DMS 273 treated with DMSO at 0.1 percent for 48 hours (cell line): ENCODE results near the gene TIMM23.
"Not testable (repeated sequence)": the region's sequence is repeated elsewhere in the genome, so short reads cannot be mapped to it uniquely, and the experiment has no call there.

Source experiments
- DNase-seq: peaks from one replicate; lab custom pipeline; 2025; lab: John Stamatoyannopoulos, UW

TIMM23 gene

GRCh38 chr10:46022978-46023702, 50.9 kb downstream of the TIMM23 start:
- peak; percentile 14 for DNase-seq

DNA sequence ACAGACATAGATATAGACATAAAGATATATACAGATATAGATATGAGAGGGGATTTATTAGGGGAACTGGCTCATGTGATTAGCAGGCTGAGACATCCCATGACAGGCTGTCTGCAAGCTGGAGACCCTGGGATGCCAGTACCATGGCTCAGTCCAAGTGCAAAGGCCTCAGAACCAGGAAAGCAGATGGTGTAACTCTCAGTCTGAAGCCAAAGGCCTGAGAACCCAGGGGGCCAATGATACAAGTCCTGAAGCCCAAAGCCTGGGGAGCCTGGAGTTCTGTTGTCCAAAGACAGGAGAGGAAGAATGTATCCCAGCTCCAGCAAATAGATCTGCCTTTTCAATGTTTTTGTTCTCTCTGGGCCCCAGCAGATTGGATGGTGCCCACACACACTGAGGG, 52.7 kb downstream of the TIMM23 start:
- DNase-seq, result no peak

GRCh38 chr10:46025406-46025805, 53.1 kb downstream of the TIMM23 start:
- DNase-seq, result no peak

- no peak for DNase-seq
These were observed 53.8 kb downstream of the TIMM23 start for GRCh38 chr10:46026106-46026505.

- no peak for DNase-seq
These were observed 56.5 kb downstream of the TIMM23 start for GRCh38 chr10:46028584-46029460.

DNA sequence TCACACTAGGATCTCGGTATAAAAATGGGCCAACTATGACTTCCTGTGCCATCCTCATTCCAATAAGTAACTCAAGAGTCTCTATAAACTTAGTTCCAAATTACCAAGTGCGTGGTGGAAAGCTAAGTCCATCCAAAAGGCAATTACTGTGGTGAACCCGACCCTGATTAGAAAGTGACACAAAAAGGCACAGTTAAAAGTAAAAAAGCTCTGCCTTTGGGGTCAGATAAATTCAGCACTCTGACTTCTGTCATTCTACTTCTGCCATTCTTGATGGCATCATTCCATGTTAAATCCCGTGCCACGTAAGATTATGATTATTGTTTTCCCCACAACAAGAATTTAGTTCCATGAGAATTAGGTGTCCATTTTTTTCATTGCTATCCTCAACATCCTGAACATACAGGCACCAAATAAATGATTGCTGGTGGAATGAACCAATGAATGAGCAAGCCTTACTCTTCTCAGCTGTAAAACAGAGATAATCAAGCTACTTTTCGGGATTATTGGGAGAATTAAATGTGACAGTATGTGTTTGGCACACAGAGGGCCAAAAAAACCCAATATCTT, 57.3 kb downstream of the TIMM23 start:
- DNase-seq, result no peak

- DNase-seq, result peak; percentile 86
These were observed 58.0 kb downstream of the TIMM23 start, which contains the start of gene NCOA4 for GRCh38 chr10:46030091-46030937. NCOA4 (minus strand) TSS chr10:46030623; CDS start chr10:46016680, 13,943 bp downstream.

- no peak for DNase-seq
These were observed 59.6 kb downstream of the TIMM23 start for GRCh38 chr10:46031648-46032532.

DNA sequence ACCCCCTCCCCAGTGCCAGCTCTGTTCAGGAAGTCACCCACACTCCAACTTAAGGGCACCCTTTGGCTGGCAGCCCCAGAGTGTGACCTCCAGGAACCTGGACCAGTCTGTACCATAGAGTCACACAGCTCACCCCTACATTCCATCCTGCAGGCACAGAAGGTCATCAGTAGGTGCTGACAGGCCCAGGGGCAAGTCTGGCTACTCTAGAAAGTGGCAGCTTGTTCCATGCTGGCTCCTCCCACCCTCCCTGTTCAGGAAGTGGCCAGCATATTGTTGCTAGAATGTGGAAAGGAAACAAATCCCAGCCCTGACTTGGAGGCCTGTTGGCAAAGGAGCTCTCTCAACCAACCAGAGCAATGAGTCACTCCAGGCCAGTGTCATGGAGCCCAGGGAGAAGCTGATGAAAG, 61.3 kb downstream of the TIMM23 start:
- DNase-seq, result no peak

DNA sequence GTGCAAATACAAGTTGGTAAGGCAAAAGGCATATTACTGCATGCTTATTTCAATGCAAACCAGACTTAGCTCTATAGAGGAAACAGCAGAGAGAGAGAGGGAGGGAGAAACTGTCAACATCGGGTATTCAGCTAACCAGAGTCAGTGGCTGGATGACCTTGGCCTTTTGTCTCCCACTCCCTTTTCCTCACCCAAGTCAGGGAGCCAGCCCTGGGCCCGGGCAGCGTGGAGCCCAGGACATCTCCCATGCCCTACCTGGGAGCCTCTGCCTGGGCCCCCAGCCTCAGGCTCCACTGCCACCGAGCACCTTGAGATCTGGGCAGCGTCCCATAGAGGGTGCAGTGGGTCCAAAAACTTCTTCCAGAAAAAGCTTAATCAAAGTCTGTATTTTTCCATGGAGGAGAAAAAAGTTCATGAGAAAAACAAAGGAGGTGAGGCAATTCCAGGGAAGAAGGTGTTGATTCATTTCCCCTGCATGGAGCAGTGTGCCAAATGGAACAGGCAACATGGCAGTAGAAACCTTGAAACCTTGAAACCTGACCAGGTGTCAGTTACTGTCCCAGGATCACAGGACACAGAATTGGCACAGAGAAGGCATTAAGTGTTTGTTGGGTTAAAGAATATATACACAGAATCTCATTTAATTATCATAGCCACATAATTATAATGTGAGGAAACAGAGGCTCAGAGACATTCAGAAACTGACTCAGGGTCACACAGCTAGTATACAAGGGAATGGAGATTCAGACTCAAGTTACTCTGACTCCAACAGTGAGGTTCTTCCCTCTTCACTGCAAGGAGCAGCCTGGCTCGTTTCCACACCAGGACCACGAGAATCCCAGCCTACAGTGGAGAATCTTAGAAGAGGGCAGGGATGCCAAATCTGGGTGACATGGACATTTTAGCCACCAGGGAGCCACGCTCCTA, 63.9 kb downstream of the TIMM23 start:
- no peak for DNase-seq

- DNase-seq, result no peak
These were observed 65.0 kb downstream of the TIMM23 start for GRCh38 chr10:46037107-46037825.

- no peak for DNase-seq
These were observed 67.7 kb downstream of the TIMM23 start for GRCh38 chr10:46040004-46040403.

- no peak for DNase-seq
These were observed 70.2 kb downstream of the TIMM23 start for GRCh38 chr10:46042527-46042926.

DNA sequence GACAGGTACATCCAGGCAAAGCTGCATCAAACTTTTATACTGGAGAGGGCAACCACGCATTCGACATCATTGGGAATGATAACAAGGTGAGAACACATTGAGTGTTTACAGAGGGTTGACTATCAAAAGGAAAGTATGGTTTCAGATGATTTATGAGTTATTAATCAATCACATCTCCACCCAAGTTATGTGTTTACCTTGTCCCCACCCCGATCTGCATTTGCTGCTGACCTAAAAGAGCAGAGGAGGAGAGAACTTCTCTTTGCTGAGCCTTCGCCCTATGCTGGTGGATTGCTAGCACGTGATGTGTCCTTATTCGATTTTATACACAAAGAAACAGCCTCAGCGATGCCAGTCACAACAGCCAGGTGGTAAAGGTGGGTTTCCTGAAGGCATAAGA, 74.0 kb downstream of the TIMM23 start, which contains the start of gene MSMB:
MSMB (minus strand) TSS at position 9 of the 400 bp plus-strand sequence. CDS start 32 bp downstream, outside the sequence.
- DNase-seq, result no peak

- DNase-seq, result no peak
These were observed 75.9 kb downstream of the TIMM23 start for GRCh38 chr10:46048152-46048551.

- not testable (repeated sequence) for DNase-seq
These were observed 77.2 kb downstream of the TIMM23 start for GRCh38 chr10:46049497-46049831.

DNA sequence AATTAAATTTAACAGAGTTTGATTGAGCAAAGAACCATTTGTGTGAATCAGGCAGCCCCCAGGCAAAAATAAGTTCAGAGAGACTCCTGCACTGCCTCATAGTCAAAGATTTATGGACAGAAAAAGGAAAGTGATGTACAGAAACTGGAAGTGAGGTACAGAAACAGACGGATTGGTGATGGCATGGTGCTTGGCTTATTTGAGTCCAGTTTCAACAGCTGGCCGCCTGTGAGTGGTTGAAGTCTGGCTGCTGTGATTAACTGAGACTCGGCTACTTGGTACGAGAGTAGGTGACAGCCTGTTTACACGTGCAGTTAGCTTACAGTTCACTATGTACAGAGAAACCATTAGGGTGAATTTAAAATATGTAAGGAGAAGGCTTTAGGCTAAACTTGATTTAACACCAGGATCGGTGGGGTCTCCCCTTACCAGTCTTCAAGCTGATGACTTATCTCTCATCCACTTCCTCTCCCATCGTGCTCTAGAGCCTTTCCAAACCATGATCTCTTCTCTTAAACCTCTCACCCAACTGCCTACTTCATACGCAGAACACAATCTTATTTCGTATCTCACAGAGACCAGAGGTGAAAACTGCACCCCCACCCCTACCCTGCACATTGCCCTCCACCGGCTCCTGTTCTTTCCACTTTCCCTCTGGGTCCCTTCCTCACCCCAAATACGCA, 78.8 kb downstream of the TIMM23 start:
- no peak for DNase-seq

DNA sequence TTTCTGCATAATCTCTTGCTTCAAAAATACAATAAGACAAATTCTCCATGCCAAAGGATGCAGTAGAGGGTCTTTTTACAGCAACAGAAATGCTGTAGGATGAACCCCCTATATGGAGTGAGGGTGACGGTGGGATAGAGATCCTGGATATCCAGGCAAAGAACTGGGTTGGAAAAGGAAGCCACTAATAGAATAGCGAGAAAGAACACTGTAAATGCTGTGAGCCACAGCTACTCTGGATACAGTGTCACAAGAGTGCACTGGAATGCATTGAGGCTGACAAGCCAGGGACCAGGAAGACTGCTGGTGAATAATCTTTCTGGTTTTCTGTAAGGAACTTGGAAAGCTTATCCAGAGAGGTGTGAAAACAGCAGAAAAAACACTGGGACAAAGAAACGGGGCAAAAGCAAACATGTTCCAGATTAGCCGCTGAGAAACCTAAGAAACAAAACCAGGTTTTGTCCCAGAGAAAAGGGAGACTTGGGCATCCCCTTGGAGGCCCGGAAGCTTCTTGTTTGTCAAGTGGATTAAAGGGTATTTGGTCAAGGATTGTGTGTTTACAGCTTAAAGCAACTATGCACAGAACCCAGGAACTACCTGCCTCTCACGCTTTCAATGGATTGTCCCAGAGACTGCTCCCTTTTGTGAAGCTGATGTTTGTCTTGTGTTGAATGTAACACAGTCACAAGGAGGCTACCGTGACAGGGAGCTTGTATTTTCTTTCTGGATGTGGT, 79.9 kb downstream of the TIMM23 start:
- no peak for DNase-seq
